Choroid plexus epithelial cell (primary cell): ENCODE measurements around the gene SHC1.

ENCODE experiments used
- DNase-seq: peaks from one replicate; pipeline ENCODE4 v3.0.0-alpha.2; 2010; ENCODE audit warnings: low read depth
- H3K4me3 ChIP-seq: 2 replicates; pipeline ENCODE4 v1.5.1; 2011; ENCODE audit warnings: low read depth, mild to moderate bottlenecking, control low read depth, low read length, moderate library complexity
- TF ChIP-seq, protein P1 (sequence below): conservative IDR thresholded peaks from 2 replicates; pipeline ENCODE4 v1.5.1; 2011; ENCODE audit warnings: low read depth, mild to moderate bottlenecking, control low read depth, inconsistent platforms, low read length, moderate library complexity

Gene SHC1

DNA sequence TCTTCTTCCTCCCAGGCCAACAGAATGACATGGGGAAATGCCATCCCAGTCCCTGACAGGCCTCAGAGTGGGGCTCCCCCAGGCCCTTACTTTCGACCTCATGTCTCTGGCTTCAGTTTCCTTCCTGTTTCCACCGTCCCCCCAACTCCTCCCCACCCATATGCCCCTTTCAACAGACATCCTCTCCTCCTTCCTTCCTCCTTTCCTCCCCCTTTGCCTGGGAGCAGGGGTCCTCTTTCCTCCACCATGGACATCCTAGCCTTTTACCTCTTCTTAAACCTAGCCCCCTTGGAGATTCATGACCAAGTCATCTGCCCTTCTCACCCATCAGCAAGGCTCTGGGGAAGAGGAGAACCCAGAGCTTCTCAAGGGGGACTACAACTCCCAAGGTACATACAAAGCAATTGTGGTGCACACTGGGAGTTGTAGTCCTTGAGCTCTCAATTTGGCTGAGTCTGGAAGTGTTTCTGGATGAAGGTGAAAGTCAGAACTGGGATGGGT lies 36.1 kb upstream of the SHC1 start:
- no peak overlapping the region for H3K4me3 ChIP-seq
- DNase-seq = peak; percentile 56
- TF ChIP-seq, protein P1, sequence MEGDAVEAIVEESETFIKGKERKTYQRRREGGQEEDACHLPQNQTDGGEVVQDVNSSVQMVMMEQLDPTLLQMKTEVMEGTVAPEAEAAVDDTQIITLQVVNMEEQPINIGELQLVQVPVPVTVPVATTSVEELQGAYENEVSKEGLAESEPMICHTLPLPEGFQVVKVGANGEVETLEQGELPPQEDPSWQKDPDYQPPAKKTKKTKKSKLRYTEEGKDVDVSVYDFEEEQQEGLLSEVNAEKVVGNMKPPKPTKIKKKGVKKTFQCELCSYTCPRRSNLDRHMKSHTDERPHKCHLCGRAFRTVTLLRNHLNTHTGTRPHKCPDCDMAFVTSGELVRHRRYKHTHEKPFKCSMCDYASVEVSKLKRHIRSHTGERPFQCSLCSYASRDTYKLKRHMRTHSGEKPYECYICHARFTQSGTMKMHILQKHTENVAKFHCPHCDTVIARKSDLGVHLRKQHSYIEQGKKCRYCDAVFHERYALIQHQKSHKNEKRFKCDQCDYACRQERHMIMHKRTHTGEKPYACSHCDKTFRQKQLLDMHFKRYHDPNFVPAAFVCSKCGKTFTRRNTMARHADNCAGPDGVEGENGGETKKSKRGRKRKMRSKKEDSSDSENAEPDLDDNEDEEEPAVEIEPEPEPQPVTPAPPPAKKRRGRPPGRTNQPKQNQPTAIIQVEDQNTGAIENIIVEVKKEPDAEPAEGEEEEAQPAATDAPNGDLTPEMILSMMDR = no peak

DNA sequence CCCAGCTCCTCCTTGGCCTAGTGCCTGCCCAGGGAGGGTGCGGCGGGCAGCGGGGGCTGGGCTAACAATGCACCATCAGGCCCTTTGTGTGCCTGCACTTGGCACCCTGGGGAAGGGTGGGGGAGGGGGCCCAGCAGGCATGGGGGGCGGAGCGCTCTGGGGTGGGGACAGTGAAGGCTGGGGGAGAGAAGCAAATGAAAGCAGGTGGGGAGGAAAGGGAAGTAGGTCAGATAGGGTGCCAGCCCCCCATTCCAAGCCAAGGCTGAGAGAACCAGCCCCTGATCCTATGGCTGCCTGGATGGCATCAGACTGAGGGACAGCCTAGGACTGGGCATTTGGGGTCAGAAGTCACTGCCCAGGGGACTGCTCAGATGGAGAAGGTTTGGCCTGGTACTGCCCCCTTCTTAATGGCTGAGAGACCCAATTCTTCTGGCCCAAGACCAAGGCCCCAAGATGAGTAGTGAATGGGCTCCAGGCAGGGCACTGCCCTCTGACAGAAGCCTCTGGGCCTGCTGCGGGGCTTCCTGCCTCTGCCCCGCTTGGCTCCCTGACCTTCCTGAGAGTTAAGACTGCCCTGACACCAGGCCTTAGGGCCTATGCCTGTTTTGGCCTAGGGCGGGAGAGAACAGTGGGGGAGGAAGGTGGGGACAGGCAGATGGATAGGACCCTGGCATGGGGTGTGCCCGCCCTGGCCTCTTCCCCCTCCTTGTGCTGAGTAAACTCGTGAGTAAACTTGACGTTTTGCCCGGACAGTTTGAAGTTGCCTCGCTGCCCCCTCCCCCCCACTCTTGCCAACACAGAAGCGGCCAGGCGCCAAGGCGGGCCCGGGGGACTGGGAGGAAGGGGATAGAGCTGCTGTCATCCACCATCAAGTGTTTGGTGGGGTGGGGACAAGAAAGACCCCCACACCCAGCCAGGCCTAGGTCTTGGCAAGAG lies 34.8 kb upstream of the SHC1 start:
- no peak for DNase-seq
- no peak overlapping the region for H3K4me3 ChIP-seq
- TF ChIP-seq, protein P1 = no peak

DNA sequence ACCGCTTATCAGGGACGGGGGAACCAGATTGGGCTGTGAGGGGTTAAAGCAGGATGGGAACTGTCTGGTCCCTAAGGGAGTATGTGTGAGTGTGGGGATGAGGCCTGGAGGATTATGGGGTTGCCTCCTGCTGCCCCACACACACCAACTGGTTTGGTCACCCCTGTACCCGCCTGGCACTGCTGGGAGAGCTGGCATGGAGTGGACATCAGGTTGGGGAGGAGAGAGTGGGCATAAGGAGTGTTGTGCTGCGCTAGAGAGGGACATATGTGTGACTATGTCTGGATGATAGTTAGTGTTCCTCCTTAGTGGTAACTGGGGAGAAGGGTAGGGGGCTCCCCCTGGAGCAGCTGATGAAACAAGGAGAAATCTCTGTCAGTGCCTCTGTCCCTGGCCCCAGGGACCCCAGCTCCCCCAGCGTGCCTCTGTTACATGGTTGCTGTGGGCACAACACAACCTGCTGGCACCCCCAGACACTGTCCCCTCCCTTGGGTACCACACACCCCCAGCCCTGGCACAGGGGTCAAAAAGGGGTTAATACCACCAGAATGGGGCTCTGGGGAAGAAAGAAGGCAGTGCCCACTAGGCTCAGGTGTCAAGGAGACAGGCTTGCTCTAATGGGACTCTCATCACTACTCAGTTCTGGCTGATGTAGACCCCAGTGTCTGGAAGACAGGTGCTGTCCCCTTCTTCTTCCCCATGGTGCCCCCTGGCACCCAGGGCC lies 34.0 kb upstream of the SHC1 start:
- peak overlapping the region; percentile 86 for H3K4me3 ChIP-seq
- DNase-seq = peak; percentile 19
- TF ChIP-seq, protein P1 = no peak

DNA sequence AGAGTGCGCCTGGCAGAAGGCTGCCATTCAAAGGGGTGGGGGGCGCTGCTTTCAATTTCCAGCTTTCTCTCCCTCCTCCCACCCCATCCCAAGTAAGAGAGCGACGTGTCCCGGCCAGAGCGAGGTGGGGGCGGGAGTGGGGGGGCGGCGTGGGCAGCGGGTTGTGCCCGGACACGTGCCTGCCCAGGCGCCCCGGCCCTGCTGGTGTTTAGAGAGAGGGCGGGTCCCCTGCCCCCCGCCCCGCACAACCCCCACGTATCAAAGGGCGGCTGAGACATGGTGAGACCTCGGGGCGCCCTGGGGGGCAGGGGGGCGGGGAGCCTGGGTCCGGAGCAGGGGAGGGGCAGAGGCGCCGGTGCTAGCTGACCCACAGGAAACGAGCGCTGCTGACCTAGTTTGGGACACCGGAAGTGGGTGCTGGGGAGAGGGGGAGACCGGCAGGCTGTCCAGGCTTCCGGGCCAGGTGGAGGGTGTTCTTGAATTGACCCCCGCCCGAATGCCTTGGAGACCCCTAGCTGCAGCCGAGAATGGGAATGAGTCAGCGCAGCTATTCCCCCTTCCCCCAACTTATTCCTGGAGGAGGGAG lies 33.3 kb upstream of the SHC1 start:
- peak overlapping the region; percentile 86 for H3K4me3 ChIP-seq
- TF ChIP-seq, protein P1 = no peak
- DNase-seq = peak; percentile 39

DNA sequence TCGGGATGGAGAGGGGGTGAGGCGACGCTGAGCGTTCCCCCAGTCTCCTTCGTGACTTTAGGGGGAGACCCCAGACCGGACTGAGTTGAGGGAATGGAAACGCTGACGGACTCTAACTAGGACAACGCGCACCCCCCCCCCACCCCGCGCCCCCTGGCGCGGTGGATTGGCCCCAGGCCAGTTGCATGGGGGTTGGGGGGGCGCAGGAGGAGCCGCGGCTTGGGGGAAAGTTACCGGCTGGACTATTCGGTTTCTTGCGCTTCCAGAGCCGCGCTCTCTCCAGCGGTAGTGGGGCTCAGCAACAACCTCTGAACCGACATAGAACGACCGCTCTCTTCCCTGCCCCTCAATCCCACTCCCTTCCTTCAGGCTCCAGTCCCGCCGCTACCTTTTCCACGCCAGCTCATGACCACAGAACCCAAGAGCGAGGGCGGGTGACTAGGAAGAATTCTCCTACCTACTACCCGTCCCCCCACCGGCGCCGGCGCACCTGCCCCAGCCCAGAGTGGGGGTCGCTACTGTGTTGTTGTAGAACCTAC lies 32.7 kb upstream of the SHC1 start:
- peak overlapping the region; percentile 86 for H3K4me3 ChIP-seq
- TF ChIP-seq, protein P1 = no peak
- peak; percentile 28 for DNase-seq

DNA sequence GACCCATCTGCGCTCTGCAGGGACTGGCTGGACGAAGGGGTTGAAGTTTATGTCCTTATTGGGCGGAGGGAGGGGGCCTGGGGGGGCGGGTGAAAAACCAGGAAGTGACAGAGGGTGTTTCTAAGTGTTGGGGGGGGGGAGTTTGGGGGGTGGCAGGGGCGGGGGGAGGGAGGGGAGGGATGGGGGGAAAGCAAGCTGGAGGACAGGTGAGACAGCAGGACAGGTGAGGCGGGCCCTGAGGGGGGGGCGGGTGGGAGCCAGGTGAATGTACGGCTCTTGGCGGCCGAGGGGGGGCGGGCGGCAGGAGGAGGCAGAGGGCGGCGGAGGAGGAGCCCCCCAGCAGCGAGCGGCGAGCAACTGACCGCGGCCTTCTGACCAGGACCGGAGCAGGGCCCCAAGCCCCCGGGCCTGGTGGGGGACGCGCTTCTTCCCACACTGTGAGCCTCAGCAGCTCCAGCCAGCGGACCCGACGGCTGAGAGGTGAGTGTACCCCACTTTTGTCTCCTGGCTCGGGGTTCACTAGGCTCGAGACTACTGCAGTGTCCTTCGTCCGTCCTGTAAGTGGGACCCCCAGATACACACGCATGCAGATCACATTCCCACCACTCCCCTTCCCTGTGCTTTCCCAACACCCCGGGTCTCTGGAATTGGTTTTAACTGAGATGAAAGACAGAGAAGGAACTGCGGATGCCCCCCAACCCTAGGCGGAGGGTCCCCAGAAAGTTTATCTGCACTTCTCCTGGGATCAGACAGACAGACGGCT lies 32.1 kb upstream of the SHC1 start, which contains the start of gene ZBTB7B:
TSS of gene ZBTB7B (plus strand) at position 339 of the 763 bp plus-strand sequence. CDS start 11,859 bp downstream, outside the sequence.
- TF ChIP-seq, protein P1 = no peak
- H3K4me3 ChIP-seq = peak within 1 kb of the TSS; percentile 86
- DNase-seq = peak; percentile 21
